OCI-LY1 (cell line): ENCODE results near the gene HOXA5.

ENCODE experiments used
- H2AFZ ChIP-seq: fragments of 200-600 bp; sonication (generic), shearing (Covaris generic); 2 replicates; pipeline ENCODE4 v1.6.0; 2014; ENCODE audit warnings: antibody characterized with exemption, mild to moderate bottlenecking, low read length
- H3F3A ChIP-seq: fragments of 200-600 bp; sonication (generic), shearing (Covaris generic); 2 replicates; pipeline ENCODE4 v1.6.0; 2014; ENCODE audit warnings: mild to moderate bottlenecking, antibody characterized with exemption, low read length, moderate library complexity; ENCODE audit not compliant: insufficient read depth
- H3K27ac ChIP-seq: fragments of 200-600 bp; sonication (generic); 2 replicates; pipeline ENCODE4 v1.5.1; 2014; ENCODE audit warnings: low read length, mixed run types, mild to moderate bottlenecking, low read depth; ENCODE audit not compliant: poor library complexity, severe bottlenecking
- H3K27me3 ChIP-seq: fragments of 200-600 bp; sonication (generic); 2 replicates; pipeline ENCODE4 v1.6.0; 2014; ENCODE audit warnings: antibody characterized with exemption, mild to moderate bottlenecking, low read length, moderate library complexity; ENCODE audit not compliant: insufficient read depth
- H3K36me3 ChIP-seq: fragments of 200-600 bp; sonication (generic); 2 replicates; pipeline ENCODE4 v1.6.1; 2014; ENCODE audit warnings: mild to moderate bottlenecking, antibody characterized with exemption, low read length, moderate library complexity, mixed read lengths; ENCODE audit not compliant: insufficient read depth
- H3K4me1 ChIP-seq: fragments of 200-600 bp; sonication (generic); 2 replicates; pipeline ENCODE4 v1.5.1; 2014; ENCODE audit warnings: mild to moderate bottlenecking, low read length, moderate library complexity; ENCODE audit not compliant: insufficient read depth, severe bottlenecking
- H3K4me2 ChIP-seq: fragments of 200-600 bp; sonication (generic), shearing (Covaris generic); 2 replicates; pipeline ENCODE4 v1.6.1; 2014; ENCODE audit warnings: low read length
- H3K4me3 ChIP-seq: fragments of 200-600 bp; sonication (generic); 2 replicates; pipeline ENCODE4 v1.5.1; 2014; ENCODE audit warnings: low read length, low read depth, mild to moderate bottlenecking, mixed read lengths; ENCODE audit not compliant: poor library complexity, severe bottlenecking
- H3K79me2 ChIP-seq: fragments of 200-600 bp; shearing (Covaris generic); 2 replicates; pipeline ENCODE4 v1.6.1; 2016; ENCODE audit warnings: mixed run types, low read length, mixed read lengths; ENCODE audit not compliant: insufficient read depth
- H3K9ac ChIP-seq: fragments of 200-600 bp; sonication (generic), shearing (Covaris generic); 2 replicates; pipeline ENCODE4 v1.6.1; 2014; ENCODE audit warnings: mild to moderate bottlenecking, low read length, mixed read lengths
- H3K9me2 ChIP-seq: fragments of 200-600 bp; sonication (generic), shearing (Covaris generic); 2 replicates; pipeline ENCODE4 v1.6.1; 2014; ENCODE audit warnings: low read depth, mild to moderate bottlenecking, low read length, mixed read lengths
- H3K9me3 ChIP-seq: fragments of 200-600 bp; shearing (Covaris generic); 2 replicates; pipeline ENCODE4 v1.6.1; 2014; ENCODE audit warnings: low read length, mixed read lengths
- H4K20me1 ChIP-seq: fragments of 200-600 bp; sonication (generic), shearing (Covaris generic); 2 replicates; pipeline ENCODE4 v1.6.0; 2016; ENCODE audit warnings: mild to moderate bottlenecking, low read length; ENCODE audit not compliant: insufficient read depth
- EZH2 ChIP-seq: fragments of 200-600 bp; sonication (generic), shearing (Covaris generic); IDR thresholded peaks from 2 replicates; pipeline ENCODE4 v1.8.0; 2017; ENCODE audit warnings: borderline replicate concordance, mixed run types, mild to moderate bottlenecking, antibody characterized with exemption, low read length, moderate library complexity, mixed read lengths
- TF ChIP-seq, protein P1 (sequence below): fragments of 200-600 bp; sonication (generic), shearing (Covaris generic); IDR thresholded peaks from 2 replicates; pipeline ENCODE4 v1.5.1; 2017; ENCODE audit warnings: mild to moderate bottlenecking, antibody characterized with exemption, low read length, moderate library complexity, mixed read lengths

Gene HOXA5

GRCh38 chr7:27176962-27177794, 33.7 kb upstream of the HOXA5 start:
- Histone ChIP-seq H3K9me2 (no peaks in the 10 kb centered on the region), H3F3A (no peaks in the 10 kb centered on the region), H3K27ac (no peak overlapping the region), H4K20me1 (no peaks in the 10 kb centered on the region), H3K9ac (no peak overlapping the region), H3K4me1 (peaks cover 16% of the 10 kb centered on the region), H2AFZ (no peak overlapping the region), H3K4me3 (no peak overlapping the region), H3K79me2 (no peaks in the 10 kb centered on the region), H3K36me3 (no peaks in the 10 kb centered on the region), H3K27me3 (peaks cover 9% of the 10 kb centered on the region; the same call in 1 of the 2 replicates), H3K4me2 (no peak overlapping the region), H3K9me3 (no peaks in the 10 kb centered on the region)
- no peak for TF ChIP-seq EZH2
- TF ChIP-seq, protein P1, sequence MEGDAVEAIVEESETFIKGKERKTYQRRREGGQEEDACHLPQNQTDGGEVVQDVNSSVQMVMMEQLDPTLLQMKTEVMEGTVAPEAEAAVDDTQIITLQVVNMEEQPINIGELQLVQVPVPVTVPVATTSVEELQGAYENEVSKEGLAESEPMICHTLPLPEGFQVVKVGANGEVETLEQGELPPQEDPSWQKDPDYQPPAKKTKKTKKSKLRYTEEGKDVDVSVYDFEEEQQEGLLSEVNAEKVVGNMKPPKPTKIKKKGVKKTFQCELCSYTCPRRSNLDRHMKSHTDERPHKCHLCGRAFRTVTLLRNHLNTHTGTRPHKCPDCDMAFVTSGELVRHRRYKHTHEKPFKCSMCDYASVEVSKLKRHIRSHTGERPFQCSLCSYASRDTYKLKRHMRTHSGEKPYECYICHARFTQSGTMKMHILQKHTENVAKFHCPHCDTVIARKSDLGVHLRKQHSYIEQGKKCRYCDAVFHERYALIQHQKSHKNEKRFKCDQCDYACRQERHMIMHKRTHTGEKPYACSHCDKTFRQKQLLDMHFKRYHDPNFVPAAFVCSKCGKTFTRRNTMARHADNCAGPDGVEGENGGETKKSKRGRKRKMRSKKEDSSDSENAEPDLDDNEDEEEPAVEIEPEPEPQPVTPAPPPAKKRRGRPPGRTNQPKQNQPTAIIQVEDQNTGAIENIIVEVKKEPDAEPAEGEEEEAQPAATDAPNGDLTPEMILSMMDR, result no peak

- Histone ChIP-seq H3K4me3 (no peak overlapping the region), H3F3A (no peaks in the 10 kb centered on the region), H3K4me1 (peaks cover 16% of the 10 kb centered on the region), H3K9ac (no peak overlapping the region), H4K20me1 (no peaks in the 10 kb centered on the region), H3K79me2 (no peaks in the 10 kb centered on the region), H3K9me2 (no peaks in the 10 kb centered on the region), H3K27me3 (peaks cover 9% of the 10 kb centered on the region; the same call in 1 of the 2 replicates), H3K27ac (no peak overlapping the region), H3K9me3 (no peaks in the 10 kb centered on the region), H3K4me2 (no peak overlapping the region), H2AFZ (no peak overlapping the region), H3K36me3 (no peaks in the 10 kb centered on the region)
- TF ChIP-seq EZH2, result no peak
- TF ChIP-seq, protein P1, result no peak
These were observed 33.0 kb upstream of the HOXA5 start for GRCh38 chr7:27176524-27176845.

DNA sequence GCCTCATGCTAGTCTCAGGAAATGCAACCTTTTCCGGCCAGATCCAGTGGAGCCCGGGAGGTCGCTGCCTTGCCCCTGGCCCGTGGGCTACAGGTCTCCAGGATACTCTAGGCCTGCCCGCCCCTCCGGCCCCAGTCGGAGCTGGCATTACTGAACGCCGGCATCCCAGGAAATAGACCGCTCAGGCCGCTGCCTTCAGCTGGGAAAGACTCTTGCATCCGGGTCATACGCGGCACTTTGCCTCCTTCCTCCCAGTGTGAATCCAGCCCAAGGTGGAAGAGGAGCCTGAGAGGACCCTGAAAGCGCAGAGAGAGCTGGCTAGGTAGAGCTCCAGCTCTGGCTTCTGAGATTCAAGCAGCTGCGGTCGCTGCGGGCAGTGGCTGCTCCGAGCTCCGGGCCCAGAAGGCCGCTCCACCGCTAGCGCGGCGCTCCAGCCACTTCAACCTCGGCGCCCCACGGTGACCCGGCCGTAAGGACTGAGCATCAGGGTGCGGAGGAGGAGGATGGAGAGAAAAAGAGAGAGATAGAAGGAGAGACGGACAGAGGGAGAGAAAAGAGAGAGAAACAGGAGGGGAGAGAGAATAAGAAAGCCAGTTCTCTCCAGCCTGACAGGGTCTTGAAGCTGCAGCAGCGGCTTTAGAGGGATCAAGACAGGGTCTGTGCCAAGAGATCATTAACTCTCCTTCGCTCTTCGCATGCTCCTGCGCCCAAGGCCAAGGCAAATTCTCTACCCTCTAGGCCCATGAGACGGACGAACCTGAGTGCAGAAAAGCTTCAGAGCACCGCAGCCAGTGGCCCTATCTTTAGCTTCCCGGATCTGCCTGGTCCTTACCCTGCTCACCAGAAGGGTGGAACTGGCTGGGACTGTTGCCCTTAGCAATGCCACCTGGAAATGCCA, 32.4 kb upstream of the HOXA5 start:
- H3K36me3 ChIP-seq, result no peaks in the 10 kb centered on the region
- TF ChIP-seq, protein P1, result no peak
- TF ChIP-seq EZH2, result no peak
- no peaks in the 10 kb centered on the region for H3F3A ChIP-seq
- no peaks in the 10 kb centered on the region for H3K9me2 ChIP-seq
- H3K27ac ChIP-seq, result no peak overlapping the region
- H3K4me1 ChIP-seq, result peaks cover 16% of the 10 kb centered on the region
- H3K4me3 ChIP-seq, result no peak overlapping the region
- peaks cover 9% of the 10 kb centered on the region; the same call in 1 of the 2 replicates for H3K27me3 ChIP-seq
- H3K9ac ChIP-seq, result no peak overlapping the region
- no peak overlapping the region for H2AFZ ChIP-seq
- H3K79me2 ChIP-seq, result no peaks in the 10 kb centered on the region
- no peak overlapping the region for H3K4me2 ChIP-seq
- H4K20me1 ChIP-seq, result no peaks in the 10 kb centered on the region
- no peaks in the 10 kb centered on the region for H3K9me3 ChIP-seq
